Coronary artery (tissue), 2 donors: ENCODE data around the gene LRRC37A3.
A peak's percentile ranks its signal among the peaks of the same experiment; 100 is the strongest.
"Not testable (repeated sequence)": the region's sequence is repeated elsewhere in the genome, so short reads cannot be mapped to it uniquely, and the experiment has no call there.

Experiments used
- DNase-seq: peaks from one replicate; pipeline ENCODE4 v3.0.0-alpha.2; 2017; ENCODE audit warnings: low spot score
- H3K27ac ChIP-seq, 2 donors: fragments of 200-600 bp; sonication (generic); one replicate each; pipeline ENCODE4 v1.5.1; 2016 to 2019
- H3K4me3 ChIP-seq: fragments of 200-600 bp; sonication (generic); 2 replicates; pipeline ENCODE4 v1.5.1; 2016; ENCODE audit warnings: mild to moderate bottlenecking, moderate library complexity
- CTCF ChIP-seq: fragments of 200-600 bp; sonication (generic); IDR thresholded peaks from one replicate; pipeline ENCODE4 v1.5.1; 2019; ENCODE audit warnings: antibody characterized with exemption

The LRRC37A3 gene

GRCh38 chr17:64847504-64848466 is 71.5 kb downstream of the LRRC37A3 start:
- H3K4me3 ChIP-seq, H3K27ac ChIP-seq, DNase-seq: not testable (repeated sequence)
- peak; percentile 40 for TF ChIP-seq CTCF

- DNase-seq: not testable (repeated sequence)
These were observed 72.4 kb downstream of the LRRC37A3 start for GRCh38 chr17:64846892-64847291.

GRCh38 chr17:64843918-64844317 is 75.4 kb downstream of the LRRC37A3 start:
- H3K27ac ChIP-seq, H3K4me3 ChIP-seq, DNase-seq: not testable (repeated sequence)

More at GRCh38 chr17:64846892-64847291, 72.4 kb downstream of the LRRC37A3 start:
- not testable (repeated sequence) for H3K27ac ChIP-seq, H3K4me3 ChIP-seq

GRCh38 chr17:64842900-64843299 is 76.4 kb downstream of the LRRC37A3 start:
- DNase-seq, H3K4me3 ChIP-seq, H3K27ac ChIP-seq: not testable (repeated sequence)

GRCh38 chr17:64840960-64841359 is 78.3 kb downstream of the LRRC37A3 start:
- H3K4me3 ChIP-seq, H3K27ac ChIP-seq, DNase-seq: not testable (repeated sequence)

- H3K4me3 ChIP-seq, H3K27ac ChIP-seq, DNase-seq: not testable (repeated sequence)
These were observed 80.8 kb downstream of the LRRC37A3 start for GRCh38 chr17:64838513-64838912.

- Histone ChIP-seq H3K27ac (peak overlapping the region; percentile 84 to 95), H3K4me3 (peak overlapping the region; percentile 86)
- DNase-seq: peak; percentile 90
These were observed 82.1 kb downstream of the LRRC37A3 start for GRCh38 chr17:64837018-64837761.

- H3K27ac ChIP-seq: peak overlapping the region; percentile 84 to 95
These were observed 82.7 kb downstream of the LRRC37A3 start for GRCh38 chr17:64836623-64837017.

GRCh38 chr17:64834060-64834459 is 85.2 kb downstream of the LRRC37A3 start:
- peak overlapping the region in 1 of 2 donors; percentile 37 for H3K27ac ChIP-seq
- not testable (repeated sequence) for DNase-seq, H3K4me3 ChIP-seq

More at GRCh38 chr17:64836623-64837017, 82.7 kb downstream of the LRRC37A3 start:
- not testable (repeated sequence) for DNase-seq
- peak overlapping the region; percentile 86 for H3K4me3 ChIP-seq

- not testable (repeated sequence) for DNase-seq, H3K27ac ChIP-seq
These were observed 88.6 kb downstream of the LRRC37A3 start for GRCh38 chr17:64830631-64831040.

GRCh38 chr17:64829824-64830630 is 89.3 kb downstream of the LRRC37A3 start:
- not testable (repeated sequence) for H3K4me3 ChIP-seq, H3K27ac ChIP-seq, DNase-seq

More at GRCh38 chr17:64830631-64831040, 88.6 kb downstream of the LRRC37A3 start:
- not testable (repeated sequence) for H3K4me3 ChIP-seq

GRCh38 chr17:64829068-64829467 is 90.2 kb downstream of the LRRC37A3 start:
- H3K4me3 ChIP-seq, H3K27ac ChIP-seq, DNase-seq: not testable (repeated sequence)

GRCh38 chr17:64818904-64819303 is 100.4 kb downstream of the LRRC37A3 start:
- DNase-seq, H3K27ac ChIP-seq, H3K4me3 ChIP-seq: not testable (repeated sequence)

GRCh38 chr17:64815833-64816198 is 103.5 kb downstream of the LRRC37A3 start:
- not testable (repeated sequence) for H3K27ac ChIP-seq, DNase-seq, H3K4me3 ChIP-seq

GRCh38 chr17:64814993-64815832 is 104.1 kb downstream of the LRRC37A3 start:
- H3K27ac ChIP-seq, DNase-seq, H3K4me3 ChIP-seq: not testable (repeated sequence)
